GM12874 (cell line): ENCODE measurements around the gene TBC1D22A.

ENCODE experiments used
- TF ChIP-seq, protein P1 (sequence below): IDR thresholded peaks from 2 replicates; pipeline ENCODE4 v1.5.1; 2011; ENCODE audit warnings: low read depth, mild to moderate bottlenecking, control low read depth, low read length, moderate library complexity; ENCODE audit not compliant: insufficient read depth

Gene TBC1D22A

DNA sequence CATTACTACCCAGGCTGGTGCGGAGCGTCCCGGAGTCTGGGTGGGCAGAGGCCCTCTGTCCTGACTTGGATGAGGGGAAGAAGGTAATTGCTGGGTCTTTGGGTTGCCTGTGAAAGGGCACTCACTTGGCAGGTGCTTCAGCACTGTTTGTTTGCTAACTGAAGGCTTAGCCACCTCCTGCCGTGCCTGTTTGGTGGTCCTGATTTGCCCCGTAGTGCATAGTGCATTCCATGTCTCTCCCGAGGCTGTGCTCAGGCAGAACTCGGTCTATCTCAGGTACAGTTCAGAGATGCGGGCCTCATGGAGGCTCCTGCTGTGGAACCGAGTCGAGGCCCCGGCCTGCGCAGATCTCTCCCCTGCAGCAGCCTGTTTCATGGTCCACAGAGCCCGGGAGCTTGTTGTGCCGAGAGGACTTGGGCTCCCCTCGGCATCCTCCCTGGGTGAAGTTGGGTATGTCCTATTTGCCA, 146.2 kb downstream of the TBC1D22A start:
- TF ChIP-seq, protein P1, sequence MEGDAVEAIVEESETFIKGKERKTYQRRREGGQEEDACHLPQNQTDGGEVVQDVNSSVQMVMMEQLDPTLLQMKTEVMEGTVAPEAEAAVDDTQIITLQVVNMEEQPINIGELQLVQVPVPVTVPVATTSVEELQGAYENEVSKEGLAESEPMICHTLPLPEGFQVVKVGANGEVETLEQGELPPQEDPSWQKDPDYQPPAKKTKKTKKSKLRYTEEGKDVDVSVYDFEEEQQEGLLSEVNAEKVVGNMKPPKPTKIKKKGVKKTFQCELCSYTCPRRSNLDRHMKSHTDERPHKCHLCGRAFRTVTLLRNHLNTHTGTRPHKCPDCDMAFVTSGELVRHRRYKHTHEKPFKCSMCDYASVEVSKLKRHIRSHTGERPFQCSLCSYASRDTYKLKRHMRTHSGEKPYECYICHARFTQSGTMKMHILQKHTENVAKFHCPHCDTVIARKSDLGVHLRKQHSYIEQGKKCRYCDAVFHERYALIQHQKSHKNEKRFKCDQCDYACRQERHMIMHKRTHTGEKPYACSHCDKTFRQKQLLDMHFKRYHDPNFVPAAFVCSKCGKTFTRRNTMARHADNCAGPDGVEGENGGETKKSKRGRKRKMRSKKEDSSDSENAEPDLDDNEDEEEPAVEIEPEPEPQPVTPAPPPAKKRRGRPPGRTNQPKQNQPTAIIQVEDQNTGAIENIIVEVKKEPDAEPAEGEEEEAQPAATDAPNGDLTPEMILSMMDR = no peak

DNA sequence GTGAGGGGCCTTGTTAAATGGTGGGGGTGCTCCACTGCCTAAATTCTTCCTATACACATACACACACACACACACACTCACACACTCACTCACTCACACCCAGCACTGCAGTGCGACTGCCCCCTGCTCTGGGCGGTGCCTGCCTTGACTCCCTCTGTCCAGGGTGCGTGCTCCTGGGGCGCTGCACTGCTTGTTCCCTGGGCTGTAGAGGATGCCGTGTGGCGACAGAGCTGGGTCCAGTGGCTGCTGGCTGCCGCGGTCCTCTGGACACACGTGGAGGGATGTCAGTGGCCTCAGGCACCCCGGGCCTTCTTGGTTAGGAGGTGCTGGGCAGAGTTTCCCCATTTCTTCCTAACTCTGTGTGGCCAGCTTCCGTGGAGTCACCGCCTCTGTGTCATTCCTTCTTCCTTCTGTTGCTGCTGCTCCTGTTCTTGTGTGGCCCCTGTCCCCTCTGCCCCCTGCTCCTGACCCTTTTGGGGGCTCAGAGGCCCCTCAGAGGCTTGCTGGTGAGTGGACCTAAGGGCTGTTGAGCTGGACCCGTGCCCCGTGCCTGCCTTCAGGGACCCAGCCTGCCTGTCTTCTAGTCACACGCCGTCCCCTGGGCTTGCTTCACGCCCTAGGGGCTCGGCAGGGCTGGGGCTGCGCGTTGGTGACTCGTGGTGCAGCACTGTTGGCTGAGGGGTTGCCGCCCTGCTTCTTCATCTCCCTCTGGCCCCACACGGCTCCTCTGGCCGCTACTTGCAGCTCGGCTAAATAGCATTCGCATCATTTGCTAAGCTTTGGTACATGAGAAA, 147.0 kb downstream of the TBC1D22A start:
- TF ChIP-seq, protein P1 = no peak

DNA sequence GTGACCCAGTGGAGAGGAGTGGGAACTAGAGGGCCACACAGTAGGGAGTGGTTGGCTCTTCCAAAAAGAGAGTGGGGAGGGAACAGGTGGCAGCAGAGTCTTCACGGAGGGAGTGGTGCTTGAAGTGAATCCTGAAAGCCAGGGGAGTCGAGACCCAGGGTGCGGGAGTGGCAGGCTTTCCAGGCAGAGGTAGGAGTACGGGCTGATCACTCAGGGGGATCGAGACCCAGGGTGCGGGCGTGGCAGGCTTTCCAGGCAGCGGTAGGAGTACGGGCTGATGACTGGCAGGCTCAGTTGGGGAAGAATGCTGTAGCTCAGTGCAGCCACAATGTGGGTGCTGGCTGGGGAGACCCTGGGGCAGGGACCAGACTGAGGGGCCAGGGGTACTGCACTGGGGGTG, 148.2 kb downstream of the TBC1D22A start:
- TF ChIP-seq, protein P1 = no peak

DNA sequence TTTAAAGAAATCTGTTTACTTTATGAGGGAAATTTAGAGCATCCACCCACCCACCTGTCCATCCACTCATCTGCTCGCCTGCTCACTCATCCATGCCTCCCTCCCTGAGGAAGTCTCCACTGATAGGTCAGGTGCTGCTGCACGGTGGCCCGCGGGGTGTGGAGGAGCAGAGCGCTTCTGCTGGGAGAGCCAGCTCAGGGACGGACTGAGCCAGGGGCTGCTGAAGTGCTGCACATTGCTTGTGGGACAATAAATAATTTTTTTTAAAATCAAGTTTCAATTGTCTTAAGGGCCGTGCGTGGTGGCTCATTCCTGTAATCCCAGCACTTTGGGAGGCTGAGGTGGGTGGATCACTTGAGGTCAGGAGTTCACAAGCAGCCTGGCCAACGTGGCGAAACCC, 148.9 kb downstream of the TBC1D22A start:
- TF ChIP-seq, protein P1 = no peak

DNA sequence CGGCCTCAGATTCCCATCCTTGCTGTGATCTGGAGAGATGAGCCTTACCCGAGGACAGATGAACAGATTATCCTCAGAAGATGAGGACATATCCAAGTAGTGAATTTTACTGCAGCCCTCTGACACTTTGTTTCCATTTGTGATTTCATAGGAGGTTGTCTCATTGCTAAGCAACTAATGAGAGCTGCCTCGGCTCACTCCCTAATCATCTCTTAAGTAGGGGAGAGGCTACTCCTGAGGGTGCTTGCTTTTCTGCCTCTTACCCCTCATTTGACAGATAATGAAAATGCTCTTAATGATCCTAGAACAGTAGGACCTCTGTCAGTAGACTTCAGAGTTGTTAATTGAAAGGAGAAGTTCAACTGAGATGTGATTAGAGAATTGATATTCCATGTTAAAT, 150.9 kb downstream of the TBC1D22A start:
- TF ChIP-seq, protein P1 = no peak

DNA sequence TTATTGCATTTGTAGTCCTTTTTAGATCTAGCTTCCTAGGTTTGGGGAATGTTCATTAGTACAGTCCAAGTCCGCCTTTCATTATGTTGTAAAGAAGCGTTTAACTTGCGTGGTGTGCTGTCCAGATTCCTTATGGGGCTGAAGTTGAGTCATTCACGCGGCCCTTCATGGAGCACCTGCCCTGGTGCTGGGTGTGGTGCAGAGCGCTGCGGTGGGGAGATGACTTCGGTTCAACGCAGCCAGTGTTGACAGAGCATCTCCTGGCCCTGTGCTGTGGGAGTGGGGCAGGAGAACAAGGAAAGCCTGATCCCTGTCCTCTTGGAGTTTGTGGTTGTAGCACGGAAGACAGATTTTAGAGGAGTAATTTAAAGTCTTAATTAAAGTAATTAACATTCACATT, 152.0 kb downstream of the TBC1D22A start:
- TF ChIP-seq, protein P1 = no peak

DNA sequence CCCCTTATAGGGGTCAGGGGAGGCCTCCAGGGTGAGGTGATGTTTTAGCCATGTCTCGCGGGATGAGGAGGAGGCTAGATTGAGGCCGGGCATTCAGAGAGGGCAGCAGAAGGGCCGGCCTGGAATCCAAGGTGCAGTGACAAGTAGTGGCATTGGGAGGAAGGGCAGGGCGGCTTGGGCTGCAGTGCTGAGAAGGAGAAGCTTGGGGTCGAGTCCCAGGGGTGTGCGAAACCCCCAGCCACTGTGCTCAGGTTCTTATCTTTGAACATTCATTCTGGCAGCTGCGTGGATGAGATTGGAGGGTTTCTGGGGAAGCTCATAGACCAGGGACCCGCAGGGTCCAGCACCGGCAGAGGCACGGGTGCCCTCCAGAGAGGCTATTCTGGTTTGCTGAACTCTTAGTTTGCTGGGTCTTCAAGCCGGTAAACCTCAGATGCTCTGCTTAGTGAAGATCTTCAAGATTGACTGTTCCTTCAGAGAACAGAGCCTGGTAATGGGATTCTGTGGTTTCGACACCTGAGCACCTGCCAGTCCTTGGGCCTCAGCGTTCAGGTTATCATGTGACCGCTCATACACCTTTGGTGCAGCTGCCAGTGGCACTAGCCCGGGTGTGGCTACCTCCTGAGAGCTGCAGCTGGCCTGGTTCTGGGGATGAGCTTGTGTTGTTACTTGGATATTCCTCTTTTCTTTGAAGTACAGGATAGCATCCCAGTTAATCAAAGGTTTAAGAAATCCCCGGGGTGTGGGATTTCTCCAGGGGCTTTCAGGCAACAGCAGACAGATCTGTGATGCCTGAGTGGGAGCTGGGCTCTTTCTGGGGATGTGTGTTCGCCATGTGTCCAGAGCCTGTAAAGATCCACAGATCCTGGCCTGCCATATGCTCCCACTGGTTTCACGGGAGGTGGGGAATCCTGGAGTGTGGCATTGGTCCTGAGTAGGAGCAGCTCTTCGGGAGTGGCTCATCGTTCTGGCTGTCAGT, 152.8 kb downstream of the TBC1D22A start:
- TF ChIP-seq, protein P1 = no peak
